Measurements from ENCODE around the gene TRIM56.

GRCh38 chr7:101123703-101124068 is 38.4 kb downstream of the TRIM56 start:
- TF ChIP-seq POLR2A (IDR thresholded peaks at IDR 0.05; ENCODE audit: low read length) (no peak), GATA1 (IDR thresholded peaks at IDR 0.05; ENCODE audit: low read depth, low read length) (no peak)

All from erythroblast (primary cell).